ENCODE results near the gene SRD5A1.

The SRD5A1 gene

DNA sequence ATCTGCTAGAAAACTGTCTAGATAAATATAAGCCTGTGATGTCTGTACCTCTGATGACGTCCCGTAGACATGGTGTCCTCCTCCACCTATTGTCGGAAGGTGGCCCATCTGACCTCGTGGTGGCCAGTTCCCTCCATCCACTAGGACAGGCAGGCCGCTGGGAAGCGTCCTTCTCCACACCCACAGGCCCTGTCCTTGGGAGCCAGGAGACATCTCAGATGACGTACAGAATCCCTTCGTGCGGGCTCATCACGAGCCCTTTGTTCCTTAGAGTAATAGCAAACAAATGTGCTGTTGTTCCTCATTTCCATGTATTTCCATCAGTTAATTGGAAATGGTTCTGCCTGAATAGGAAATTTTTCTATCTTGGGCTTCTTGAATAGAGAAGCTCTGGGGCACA, 41.6 kb downstream of the SRD5A1 start:
- Histone ChIP-seq H3K4me3 (no peak overlapping the region), H3K27me3 (no peaks in the 10 kb centered on the region), H3K9me3 (no peaks in the 10 kb centered on the region), H3K27ac (no peak overlapping the region), H3K4me1 (no peaks in the 10 kb centered on the region), H3K36me3 (peaks cover 7 to 13% (median 10%) of the 10 kb centered on the region in 3 donors)
- no peak for DNase-seq
- intact Hi-C loops (cut with DNase I; ENCODE audit: low total_unique reads), result no loop called here
- TF ChIP-seq CTCF (IDR thresholded peaks at IDR 0.05), result no peak

- H3K27ac ChIP-seq, result no peak overlapping the region
- no peak for TF ChIP-seq CTCF (IDR thresholded peaks at IDR 0.05)
- peaks cover 0 to 6% (median 6%) of the 10 kb centered on the region in 3 donors for H3K36me3 ChIP-seq
- H3K9me3 ChIP-seq, result no peaks in the 10 kb centered on the region
- DNase-seq, result no peak
- no peaks in the 10 kb centered on the region for H3K4me1 ChIP-seq
- H3K27me3 ChIP-seq, result no peaks in the 10 kb centered on the region
- H3K4me3 ChIP-seq, result no peak overlapping the region
- intact Hi-C loops (cut with DNase I; ENCODE audit: low total_unique reads), result no loop called here
Observed at GRCh38 chr5:6675784-6676491, 42.7 kb downstream of the SRD5A1 start.

- DNase-seq, result no peak
- no peak overlapping the region for H3K4me3 ChIP-seq
Observed at GRCh38 chr5:6676702-6677101, 43.5 kb downstream of the SRD5A1 start.

DNA sequence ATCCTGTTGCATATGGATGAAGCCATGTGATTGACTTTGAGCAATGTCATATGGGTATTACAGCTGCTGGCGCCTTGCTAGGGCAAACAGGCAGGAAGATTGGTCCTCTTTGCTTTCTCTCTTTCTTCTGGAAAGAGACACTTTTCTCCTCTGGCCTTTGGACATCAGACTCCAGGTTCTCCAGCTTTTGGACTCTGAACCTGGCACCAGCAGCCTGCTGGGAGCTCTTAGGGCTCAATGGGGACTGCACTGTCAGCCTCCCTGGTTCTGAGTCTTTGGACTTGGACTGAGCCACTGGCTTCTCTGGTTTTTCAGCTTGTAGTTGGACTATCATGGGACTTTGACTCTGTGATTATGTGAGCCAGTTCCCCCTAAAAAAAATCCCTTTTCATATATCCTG, 45.1 kb downstream of the SRD5A1 start:
- H3K27ac ChIP-seq, result no peak overlapping the region
- no peaks in the 10 kb centered on the region for H3K9me3 ChIP-seq
- H3K4me1 ChIP-seq, result no peaks in the 10 kb centered on the region
- no peaks in the 10 kb centered on the region for H3K27me3 ChIP-seq
- intact Hi-C loops (cut with DNase I; ENCODE audit: low total_unique reads), result no loop called here
- TF ChIP-seq CTCF (IDR thresholded peaks at IDR 0.05), result no peak
- H3K36me3 ChIP-seq, result peaks cover 0 to under 1% (median 0%) of the 10 kb centered on the region in 3 donors
- H3K4me3 ChIP-seq, result no peak overlapping the region
- no peak for DNase-seq

More at GRCh38 chr5:6676702-6677101, 43.5 kb downstream of the SRD5A1 start:
- TF ChIP-seq CTCF (IDR thresholded peaks at IDR 0.05), result no peak
- no peaks in the 10 kb centered on the region for H3K9me3 ChIP-seq
- H3K27me3 ChIP-seq, result no peaks in the 10 kb centered on the region
- H3K4me1 ChIP-seq, result no peaks in the 10 kb centered on the region
- no peak overlapping the region for H3K27ac ChIP-seq
- peaks cover 0 to 6% (median 3%) of the 10 kb centered on the region in 3 donors for H3K36me3 ChIP-seq
- intact Hi-C loops (cut with DNase I; ENCODE audit: low total_unique reads), result no loop called here

DNA sequence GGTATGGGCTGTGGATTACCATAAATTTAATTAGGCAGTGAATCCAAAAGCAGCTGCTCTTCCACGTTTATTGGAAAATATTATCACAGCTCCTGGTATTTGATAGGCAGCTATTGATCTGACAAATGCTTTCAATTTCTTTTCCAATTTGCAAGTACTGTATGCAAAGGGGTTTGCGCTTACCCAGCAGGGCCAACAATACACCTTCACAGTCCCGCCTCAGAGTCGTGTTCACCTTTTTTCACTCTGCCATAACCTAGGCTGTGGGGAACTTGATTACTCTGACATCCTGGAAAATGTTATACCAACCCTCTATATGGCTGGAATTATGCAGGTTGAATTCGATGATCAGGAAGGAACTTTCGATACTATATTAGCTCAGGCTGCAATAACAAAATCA, 47.7 kb downstream of the SRD5A1 start:
- intact Hi-C loops (cut with DNase I; ENCODE audit: low total_unique reads), result no loop called here
- no peaks in the 10 kb centered on the region for H3K27me3 ChIP-seq
- H3K4me1 ChIP-seq, result no peaks in the 10 kb centered on the region
- no peaks in the 10 kb centered on the region for H3K36me3 ChIP-seq
- no peaks in the 10 kb centered on the region for H3K9me3 ChIP-seq
- no peak for DNase-seq
- no peak overlapping the region for H3K4me3 ChIP-seq
- TF ChIP-seq CTCF (IDR thresholded peaks at IDR 0.05), result no peak
- H3K27ac ChIP-seq, result no peak overlapping the region

All from tibial artery (tissue), 4 donors.